GM12874 (cell line): Measurements from ENCODE around the gene SLC43A1.

Experiments
- CTCF ChIP-seq: IDR thresholded peaks from 2 replicates; pipeline ENCODE4 v1.5.1; 2011; ENCODE audit warnings: low read depth, mild to moderate bottlenecking, control low read depth, low read length, moderate library complexity; ENCODE audit not compliant: insufficient read depth

The SLC43A1 gene

GRCh38 chr11:57479911-57480310, 35.6 kb downstream of the SLC43A1 start:
- TF ChIP-seq CTCF = no peak

DNA sequence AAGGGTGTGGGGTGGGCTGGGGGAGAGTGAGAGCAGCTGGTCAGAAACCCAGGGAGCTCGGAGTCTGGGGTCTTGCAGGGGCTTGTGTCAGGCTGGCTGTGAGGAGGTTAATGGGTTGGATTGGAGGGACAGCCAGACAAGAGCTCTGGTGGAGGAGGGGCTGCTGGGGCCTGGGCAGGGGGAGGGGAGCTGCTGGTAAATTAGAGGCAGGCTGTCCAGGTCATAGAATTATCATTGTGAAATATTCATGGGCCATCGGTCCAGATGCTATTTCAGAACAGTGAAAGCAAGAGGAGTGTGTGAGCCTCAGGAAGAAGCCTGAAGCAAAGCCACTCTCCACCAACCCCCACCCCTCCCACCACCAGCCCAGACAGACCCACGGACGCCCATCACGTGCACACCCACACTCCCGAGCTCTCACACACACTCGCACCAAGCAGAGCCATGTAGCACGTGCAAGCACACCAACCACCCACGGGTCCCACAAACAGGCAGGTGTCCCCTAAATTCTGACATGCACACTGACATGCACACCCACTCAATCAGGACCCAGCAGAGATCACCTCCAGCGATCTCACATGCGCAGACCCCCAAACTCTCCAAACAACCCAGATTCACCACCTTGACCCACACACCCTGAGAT, 36.4 kb downstream of the SLC43A1 start:
- no peak for TF ChIP-seq CTCF

- TF ChIP-seq CTCF = no peak
Measured at GRCh38 chr11:57477507-57478189, 37.9 kb downstream of the SLC43A1 start.

GRCh38 chr11:57476757-57477506, 38.6 kb downstream of the SLC43A1 start:
- peak; percentile 82 for TF ChIP-seq CTCF

- no peak for TF ChIP-seq CTCF
Measured at GRCh38 chr11:57476047-57476756, 39.3 kb downstream of the SLC43A1 start.

DNA sequence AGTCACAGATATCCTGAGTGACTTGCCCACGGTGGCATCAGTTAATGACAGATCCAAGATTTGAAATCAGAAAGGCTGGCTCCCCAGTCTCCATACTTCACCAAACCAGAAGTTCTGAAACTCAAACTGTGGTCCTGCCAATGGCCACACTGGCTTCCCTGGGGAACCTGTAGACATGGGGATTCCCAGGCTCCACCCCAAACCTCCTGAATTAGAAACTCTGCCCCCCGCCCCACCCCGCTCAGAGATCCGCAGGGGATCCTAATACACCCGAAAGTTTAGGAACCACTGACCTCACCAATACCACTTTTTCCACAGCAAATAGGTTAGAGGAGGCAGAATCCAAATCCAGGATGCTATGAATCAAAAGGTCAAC, 39.8 kb downstream of the SLC43A1 start:
- TF ChIP-seq CTCF = no peak

DNA sequence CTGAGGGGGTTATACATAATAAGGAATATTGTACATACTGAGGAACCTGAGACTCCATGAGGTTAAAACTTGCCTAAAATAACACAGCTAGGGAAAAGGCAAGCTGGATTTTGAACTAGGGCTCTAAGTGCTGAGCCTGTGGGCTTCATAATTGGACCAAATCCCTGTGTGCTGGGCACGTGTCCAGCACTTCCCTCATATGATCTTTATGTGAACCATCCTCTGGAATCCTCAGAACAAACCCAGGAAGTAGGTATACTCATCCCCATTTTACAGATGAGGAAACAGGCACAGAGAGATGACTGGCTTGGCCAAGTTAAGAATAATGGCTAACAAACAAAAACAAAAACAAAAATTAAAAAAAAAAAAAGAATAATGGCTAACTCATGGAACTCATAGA, 40.3 kb downstream of the SLC43A1 start:
- TF ChIP-seq CTCF = no peak
